OCI-LY7 (cell line): ENCODE results near the gene CDC5L.

Experiments
- EZH2phosphoT487 ChIP-seq: fragments of 200-600 bp; sonication (generic); IDR thresholded peaks from 2 replicates; pipeline ENCODE4 v1.6.1; 2018; ENCODE audit warnings: low read depth, borderline replicate concordance, mild to moderate bottlenecking, mixed run types, antibody characterized with exemption, low read length, moderate library complexity, mixed read lengths
- TF ChIP-seq, protein P1 (sequence below): fragments of 200-600 bp; sonication (generic); conservative IDR thresholded peaks from 2 replicates; pipeline ENCODE4 v1.5.1; 2014; ENCODE audit warnings: mild to moderate bottlenecking, antibody characterized with exemption, low read length, moderate library complexity, mixed read lengths

DNA sequence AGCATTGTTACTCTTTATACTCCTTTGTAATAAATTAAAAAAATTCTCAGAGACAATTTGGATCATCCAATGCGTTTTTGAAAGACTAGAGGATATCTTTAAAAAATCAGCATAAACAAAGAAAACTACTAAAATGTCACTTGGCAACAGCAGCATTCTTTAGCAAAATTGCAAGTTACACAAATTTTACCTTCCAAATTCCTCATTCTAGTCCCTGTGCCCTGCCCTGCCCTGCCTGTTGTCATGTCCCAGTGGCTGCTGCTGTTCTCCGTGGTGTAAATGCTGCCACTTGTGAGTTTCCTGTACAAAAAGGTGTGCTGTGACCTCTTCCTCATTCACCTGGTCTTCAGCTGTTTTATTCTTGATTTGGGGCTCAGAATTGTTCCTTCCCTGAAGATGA lies 83.2 kb downstream of the CDC5L start:
- TF ChIP-seq, protein P1, sequence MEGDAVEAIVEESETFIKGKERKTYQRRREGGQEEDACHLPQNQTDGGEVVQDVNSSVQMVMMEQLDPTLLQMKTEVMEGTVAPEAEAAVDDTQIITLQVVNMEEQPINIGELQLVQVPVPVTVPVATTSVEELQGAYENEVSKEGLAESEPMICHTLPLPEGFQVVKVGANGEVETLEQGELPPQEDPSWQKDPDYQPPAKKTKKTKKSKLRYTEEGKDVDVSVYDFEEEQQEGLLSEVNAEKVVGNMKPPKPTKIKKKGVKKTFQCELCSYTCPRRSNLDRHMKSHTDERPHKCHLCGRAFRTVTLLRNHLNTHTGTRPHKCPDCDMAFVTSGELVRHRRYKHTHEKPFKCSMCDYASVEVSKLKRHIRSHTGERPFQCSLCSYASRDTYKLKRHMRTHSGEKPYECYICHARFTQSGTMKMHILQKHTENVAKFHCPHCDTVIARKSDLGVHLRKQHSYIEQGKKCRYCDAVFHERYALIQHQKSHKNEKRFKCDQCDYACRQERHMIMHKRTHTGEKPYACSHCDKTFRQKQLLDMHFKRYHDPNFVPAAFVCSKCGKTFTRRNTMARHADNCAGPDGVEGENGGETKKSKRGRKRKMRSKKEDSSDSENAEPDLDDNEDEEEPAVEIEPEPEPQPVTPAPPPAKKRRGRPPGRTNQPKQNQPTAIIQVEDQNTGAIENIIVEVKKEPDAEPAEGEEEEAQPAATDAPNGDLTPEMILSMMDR: no peak
- TF ChIP-seq EZH2phosphoT487: no peak
